SK-N-SH treated with all-trans-retinoic acid at 6 μM for 48 hours (cell line): ENCODE measurements around the gene COPS8.

Experiments used
- ATAC-seq: fragments of 200-7000 bp; cut with Tn5 transposase; 3 replicates; pipeline ENCODE4 v1.9.1; 2020; ENCODE audit warnings: mild to moderate bottlenecking, moderate library complexity
- ARNTL ChIP-seq: fragments of 450-650 bp; formaldehyde crosslinking; IDR thresholded peaks from 2 replicates; pipeline ENCODE4 v1.5.0; 2020; ENCODE audit warnings: low read depth, mild to moderate bottlenecking, moderate library complexity, borderline replicate concordance
- BACH2 ChIP-seq: fragments of 250-450 bp; sonication (Bioruptor Pico); IDR thresholded peaks from 2 replicates; pipeline ENCODE4 v1.9.0; 2021; ENCODE audit warnings: mild to moderate bottlenecking, borderline replicate concordance
- CSDC2 ChIP-seq: fragments of 250-450 bp; sonication (Bioruptor Pico); IDR thresholded peaks from 2 replicates; pipeline ENCODE4 v1.5.0; 2020; ENCODE audit warnings: mild to moderate bottlenecking, moderate library complexity
- ESRRG ChIP-seq: fragments of 250-450 bp; sonication (Bioruptor Pico); IDR thresholded peaks from 2 replicates; pipeline ENCODE4 v1.6.1; 2021; ENCODE audit warnings: mild to moderate bottlenecking
- ISL1 ChIP-seq: fragments of 250-450 bp; sonication (Bioruptor Pico); IDR thresholded peaks from 2 replicates; pipeline ENCODE4 v2.1.2; 2022; ENCODE audit warnings: mild to moderate bottlenecking, moderate library complexity
- RARB ChIP-seq: fragments of 250-450 bp; sonication (Bioruptor Pico); IDR thresholded peaks from 2 replicates; pipeline ENCODE4 v1.8.0; 2021; ENCODE audit warnings: mild to moderate bottlenecking, moderate library complexity
- SNAI2 ChIP-seq: fragments of 250-450 bp; sonication (Bioruptor Pico); IDR thresholded peaks from 2 replicates; pipeline ENCODE4 v1.5.0; 2020; ENCODE audit warnings: mild to moderate bottlenecking, moderate library complexity
- TCF4 ChIP-seq: fragments of 250-450 bp; sonication (Bioruptor Pico); IDR thresholded peaks from 2 replicates; pipeline ENCODE4 v1.8.0; 2021; ENCODE audit warnings: mild to moderate bottlenecking, moderate library complexity, borderline replicate concordance
- TOX ChIP-seq: fragments of 250-450 bp; sonication (Bioruptor Pico); IDR thresholded peaks from 2 replicates; pipeline ENCODE4 v1.8.0; 2021; ENCODE audit warnings: mild to moderate bottlenecking, moderate library complexity, borderline replicate concordance
- TSHZ2 ChIP-seq: fragments of 250-450 bp; sonication (Bioruptor Pico); IDR thresholded peaks from 2 replicates; pipeline ENCODE4 v1.5.0; 2020; ENCODE audit warnings: mild to moderate bottlenecking, moderate library complexity
- ZC3H10 ChIP-seq: fragments of 250-450 bp; sonication (Bioruptor Pico); IDR thresholded peaks from 2 replicates; pipeline ENCODE4 v1.5.1; 2021; ENCODE audit warnings: mild to moderate bottlenecking, moderate library complexity
- ZFP3 ChIP-seq: fragments of 250-450 bp; sonication (Bioruptor Pico); IDR thresholded peaks from 2 replicates; pipeline ENCODE4 v1.5.0; 2020; ENCODE audit warnings: mild to moderate bottlenecking, moderate library complexity
- ZFP30 ChIP-seq: fragments of 450-650 bp; formaldehyde crosslinking; IDR thresholded peaks from 2 replicates; pipeline ENCODE4 v1.5.0; 2022; ENCODE audit warnings: mild to moderate bottlenecking, moderate library complexity
- ZNF565 ChIP-seq: fragments of 450-650 bp; formaldehyde crosslinking; conservative IDR thresholded peaks from 2 replicates; pipeline ENCODE4 v1.5.0; 2020; ENCODE audit warnings: low read depth, mild to moderate bottlenecking, moderate library complexity
- ZNF70 ChIP-seq: fragments of 450-650 bp; formaldehyde crosslinking; IDR thresholded peaks from 2 replicates; pipeline ENCODE4 v1.5.0; 2020; ENCODE audit warnings: mild to moderate bottlenecking, moderate library complexity
- ZNF8 ChIP-seq: fragments of 450-650 bp; formaldehyde crosslinking; IDR thresholded peaks from 2 replicates; pipeline ENCODE4 v1.5.0; 2020; ENCODE audit warnings: mild to moderate bottlenecking, moderate library complexity
- TF ChIP-seq, protein P1 (sequence below): fragments of 250-450 bp; sonication (Bioruptor Pico); IDR thresholded peaks from 2 replicates; pipeline ENCODE4 v1.5.1; 2020; ENCODE audit warnings: low read depth, mild to moderate bottlenecking, moderate library complexity
- TF ChIP-seq, protein P2 (sequence below): fragments of 250-450 bp; sonication (Bioruptor Pico); IDR thresholded peaks from 2 replicates; pipeline ENCODE4 v1.8.0; 2020; ENCODE audit warnings: mild to moderate bottlenecking, moderate library complexity, borderline replicate concordance
- TF ChIP-seq, protein P3 (sequence below): fragments of 250-450 bp; sonication (Bioruptor Pico); IDR thresholded peaks from 2 replicates; pipeline ENCODE4 v1.5.1; 2021; ENCODE audit warnings: mild to moderate bottlenecking, moderate library complexity
- TF ChIP-seq, protein P4 (sequence below): fragments of 250-450 bp; sonication (Bioruptor Pico); IDR thresholded peaks from 2 replicates; pipeline ENCODE4 v1.8.0; 2021; ENCODE audit warnings: low read depth, mild to moderate bottlenecking, moderate library complexity, borderline replicate concordance

COPS8 gene

GRCh38 chr2:237065071-237065377 is 20.7 kb upstream of the COPS8 start (continued):
- no peak for TF ChIP-seq ZFP30
- TF ChIP-seq, all 23 proteins: peak for 0

GRCh38 chr2:237066396-237066795 is 19.3 kb upstream of the COPS8 start:
- no peak for ATAC-seq
- TF ChIP-seq ESRRG: no peak
- TF ChIP-seq, protein P1, sequence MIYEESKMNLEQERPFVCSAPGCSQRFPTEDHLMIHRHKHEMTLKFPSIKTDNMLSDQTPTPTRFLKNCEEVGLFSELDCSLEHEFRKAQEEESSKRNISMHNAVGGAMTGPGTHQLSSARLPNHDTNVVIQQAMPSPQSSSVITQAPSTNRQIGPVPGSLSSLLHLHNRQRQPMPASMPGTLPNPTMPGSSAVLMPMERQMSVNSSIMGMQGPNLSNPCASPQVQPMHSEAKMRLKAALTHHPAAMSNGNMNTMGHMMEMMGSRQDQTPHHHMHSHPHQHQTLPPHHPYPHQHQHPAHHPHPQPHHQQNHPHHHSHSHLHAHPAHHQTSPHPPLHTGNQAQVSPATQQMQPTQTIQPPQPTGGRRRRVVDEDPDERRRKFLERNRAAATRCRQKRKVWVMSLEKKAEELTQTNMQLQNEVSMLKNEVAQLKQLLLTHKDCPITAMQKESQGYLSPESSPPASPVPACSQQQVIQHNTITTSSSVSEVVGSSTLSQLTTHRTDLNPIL: no peak
- no peak for TF ChIP-seq SNAI2
- TF ChIP-seq CSDC2: no peak

- ATAC-seq: no peak
- no peak for TF ChIP-seq TOX (CRISPR knock-in tag)
- no peak for TF ChIP-seq TSHZ2
- TF ChIP-seq ARNTL (CRISPR knock-in tag): no peak
- TF ChIP-seq ZNF70 (CRISPR knock-in tag): no peak
- TF ChIP-seq, protein P2, sequence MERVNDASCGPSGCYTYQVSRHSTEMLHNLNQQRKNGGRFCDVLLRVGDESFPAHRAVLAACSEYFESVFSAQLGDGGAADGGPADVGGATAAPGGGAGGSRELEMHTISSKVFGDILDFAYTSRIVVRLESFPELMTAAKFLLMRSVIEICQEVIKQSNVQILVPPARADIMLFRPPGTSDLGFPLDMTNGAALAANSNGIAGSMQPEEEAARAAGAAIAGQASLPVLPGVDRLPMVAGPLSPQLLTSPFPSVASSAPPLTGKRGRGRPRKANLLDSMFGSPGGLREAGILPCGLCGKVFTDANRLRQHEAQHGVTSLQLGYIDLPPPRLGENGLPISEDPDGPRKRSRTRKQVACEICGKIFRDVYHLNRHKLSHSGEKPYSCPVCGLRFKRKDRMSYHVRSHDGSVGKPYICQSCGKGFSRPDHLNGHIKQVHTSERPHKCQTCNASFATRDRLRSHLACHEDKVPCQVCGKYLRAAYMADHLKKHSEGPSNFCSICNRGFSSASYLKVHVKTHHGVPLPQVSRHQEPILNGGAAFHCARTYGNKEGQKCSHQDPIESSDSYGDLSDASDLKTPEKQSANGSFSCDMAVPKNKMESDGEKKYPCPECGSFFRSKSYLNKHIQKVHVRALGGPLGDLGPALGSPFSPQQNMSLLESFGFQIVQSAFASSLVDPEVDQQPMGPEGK: no peak
- no peak for TF ChIP-seq ZFP3
- TF ChIP-seq CSDC2: no peak
- TF ChIP-seq, protein P3, sequence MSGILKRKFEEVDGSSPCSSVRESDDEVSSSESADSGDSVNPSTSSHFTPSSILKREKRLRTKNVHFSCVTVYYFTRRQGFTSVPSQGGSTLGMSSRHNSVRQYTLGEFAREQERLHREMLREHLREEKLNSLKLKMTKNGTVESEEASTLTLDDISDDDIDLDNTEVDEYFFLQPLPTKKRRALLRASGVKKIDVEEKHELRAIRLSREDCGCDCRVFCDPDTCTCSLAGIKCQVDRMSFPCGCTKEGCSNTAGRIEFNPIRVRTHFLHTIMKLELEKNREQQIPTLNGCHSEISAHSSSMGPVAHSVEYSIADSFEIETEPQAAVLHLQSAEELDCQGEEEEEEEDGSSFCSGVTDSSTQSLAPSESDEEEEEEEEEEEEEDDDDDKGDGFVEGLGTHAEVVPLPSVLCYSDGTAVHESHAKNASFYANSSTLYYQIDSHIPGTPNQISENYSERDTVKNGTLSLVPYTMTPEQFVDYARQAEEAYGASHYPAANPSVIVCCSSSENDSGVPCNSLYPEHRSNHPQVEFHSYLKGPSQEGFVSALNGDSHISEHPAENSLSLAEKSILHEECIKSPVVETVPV (CRISPR knock-in tag): no peak
- no peak for TF ChIP-seq RARB (CRISPR knock-in tag)
- no peak for TF ChIP-seq ZNF8 (CRISPR knock-in tag)
- no peak for TF ChIP-seq SNAI2
- TF ChIP-seq, protein P4, sequence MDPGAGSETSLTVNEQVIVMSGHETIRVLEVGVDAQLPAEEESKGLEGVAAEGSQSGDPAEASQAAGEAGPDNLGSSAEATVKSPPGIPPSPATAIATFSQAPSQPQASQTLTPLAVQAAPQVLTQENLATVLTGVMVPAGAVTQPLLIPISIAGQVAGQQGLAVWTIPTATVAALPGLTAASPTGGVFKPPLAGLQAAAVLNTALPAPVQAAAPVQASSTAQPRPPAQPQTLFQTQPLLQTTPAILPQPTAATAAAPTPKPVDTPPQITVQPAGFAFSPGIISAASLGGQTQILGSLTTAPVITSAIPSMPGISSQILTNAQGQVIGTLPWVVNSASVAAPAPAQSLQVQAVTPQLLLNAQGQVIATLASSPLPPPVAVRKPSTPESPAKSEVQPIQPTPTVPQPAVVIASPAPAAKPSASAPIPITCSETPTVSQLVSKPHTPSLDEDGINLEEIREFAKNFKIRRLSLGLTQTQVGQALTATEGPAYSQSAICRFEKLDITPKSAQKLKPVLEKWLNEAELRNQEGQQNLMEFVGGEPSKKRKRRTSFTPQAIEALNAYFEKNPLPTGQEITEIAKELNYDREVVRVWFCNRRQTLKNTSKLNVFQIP (CRISPR knock-in tag): no peak
- TF ChIP-seq ZNF565 (CRISPR knock-in tag): no peak
- no peak for TF ChIP-seq ZC3H10 (CRISPR knock-in tag)
- TF ChIP-seq, protein P1: no peak
- TF ChIP-seq, all 23 proteins: peak for 0
Observed at GRCh38 chr2:237068005-237068576, 17.6 kb upstream of the COPS8 start.

GRCh38 chr2:237072067-237072931 is 13.4 kb upstream of the COPS8 start:
- TF ChIP-seq BACH2 (CRISPR knock-in tag) (no peak), ZNF70 (CRISPR knock-in tag) (no peak), SNAI2 (no peak), ESRRG (no peak), TOX (CRISPR knock-in tag) (no peak), ISL1 (CRISPR knock-in tag) (no peak), TCF4 (CRISPR knock-in tag) (no peak), ZNF565 (CRISPR knock-in tag) (no peak), CSDC2 (no peak)
- TF ChIP-seq, protein P1: no peak
- TF ChIP-seq, protein P2: no peak
- peak; percentile 88 for ATAC-seq
